ENCODE measurements around the gene CEACAM1.
A peak's percentile ranks its signal among the peaks of the same experiment; 100 is the strongest.
"Not testable (repeated sequence)": the region's sequence is repeated elsewhere in the genome, so short reads cannot be mapped to it uniquely, and the experiment has no call there.

Gene CEACAM1

GRCh38 chr19:42549067-42549466, 20.8 kb upstream of the CEACAM1 start:
- not testable (repeated sequence) for DNase-seq

GRCh38 chr19:42548552-42548951, 20.3 kb upstream of the CEACAM1 start:
- DNase-seq: no peak

- DNase-seq: no peak
Observed at GRCh38 chr19:42547929-42548328, 19.6 kb upstream of the CEACAM1 start.

- no peak for DNase-seq
Observed at GRCh38 chr19:42546831-42547500, 18.7 kb upstream of the CEACAM1 start.

- DNase-seq: no peak
Observed at GRCh38 chr19:42544146-42544545, 15.9 kb upstream of the CEACAM1 start.

GRCh38 chr19:42542791-42543190, 14.5 kb upstream of the CEACAM1 start:
- DNase-seq: no peak

- DNase-seq: no peak
Observed at GRCh38 chr19:42540071-42540553, 11.8 kb upstream of the CEACAM1 start.

- no peak for DNase-seq
Observed at GRCh38 chr19:42538841-42539709, 10.8 kb upstream of the CEACAM1 start.

- not testable (repeated sequence) for DNase-seq
Observed at GRCh38 chr19:42535276-42535675, 7.0 kb upstream of the CEACAM1 start.

- DNase-seq: no peak
Observed at GRCh38 chr19:42534391-42534790, 6.1 kb upstream of the CEACAM1 start.

GRCh38 chr19:42532891-42533290, 4.6 kb upstream of the CEACAM1 start:
- DNase-seq: no peak

GRCh38 chr19:42531313-42531712, 3.0 kb upstream of the CEACAM1 start:
- DNase-seq: no peak

GRCh38 chr19:42529248-42529764, 1.0 kb upstream of the CEACAM1 start:
- DNase-seq: peak; percentile 45

GRCh38 chr19:42524943-42525342, 3.3 kb downstream of the CEACAM1 start:
- DNase-seq: no peak

- no peak for DNase-seq
Observed at GRCh38 chr19:42524250-42524649, 4.0 kb downstream of the CEACAM1 start.

GRCh38 chr19:42522262-42522661, 6.0 kb downstream of the CEACAM1 start:
- not testable (repeated sequence) for DNase-seq

GRCh38 chr19:42521346-42522030, 6.8 kb downstream of the CEACAM1 start:
- DNase-seq: no peak

- no peak for DNase-seq
Observed at GRCh38 chr19:42519108-42519507, 9.2 kb downstream of the CEACAM1 start.

GRCh38 chr19:42516771-42517170, 11.5 kb downstream of the CEACAM1 start:
- DNase-seq: no peak

- no peak for DNase-seq
Observed at GRCh38 chr19:42515241-42515832, 12.9 kb downstream of the CEACAM1 start.

GRCh38 chr19:42514449-42514848, 13.8 kb downstream of the CEACAM1 start:
- no peak for DNase-seq

GRCh38 chr19:42512743-42513304, 15.5 kb downstream of the CEACAM1 start:
- DNase-seq: no peak

All from right kidney (tissue), 1 donor.